IMR-90 (cell line): ENCODE data around the gene TBC1D8. TPM values are rescaled to one million over a fixed set of nuclear protein-coding genes. Genes with fewer than 3 reads are reported as not detected.

ENCODE experiments used
- ATAC-seq: fragments of 200-7000 bp; cut with Tn5 transposase; 2 replicates; pipeline ENCODE4 v1.9.1; 2020; ENCODE audit warnings: low read depth, mild to moderate bottlenecking, moderate library complexity
- BruUV-seq: library from RNA; stranded (reverse); fragments of 400-500 nt; replicated peaks from 2 replicates; lab custom pipeline; 2021; lab: Mats Ljungman, UMichigan
- CTCF ChIA-PET: fragments of 300-600 bp; formaldehyde crosslinking; extraction: SDS; loops from one replicate; lab custom pipeline; 2021; ENCODE audit warnings: antibody characterized with exemption; lab: Yijun Ruan, JAX
- POLR2A ChIA-PET: fragments of 300-600 bp; sonication (Branson Sonifier 250); formaldehyde crosslinking; loops from one replicate; lab custom pipeline; 2022; ENCODE audit warnings: antibody characterized with exemption; ENCODE audit not compliant: unreplicated experiment; lab: Charles Lee
- DNase-seq: peaks from one replicate; pipeline ENCODE4 v3.0.0; 2013
- H2AFZ ChIP-seq: replicated peaks from 2 replicates; pipeline ENCODE3; 2013; ENCODE audit warnings: low read length, mild to moderate bottlenecking; ENCODE audit not compliant: poor library complexity
- H2AK5ac ChIP-seq: 2 replicates; pipeline ENCODE4 v1.6.1; 2013; ENCODE audit warnings: low read depth, low read length, inconsistent platforms
- H2AK9ac ChIP-seq: replicated peaks from 2 replicates; pipeline ENCODE3; 2013; ENCODE audit warnings: mild to moderate bottlenecking, low read depth, low read length, moderate library complexity; ENCODE audit not compliant: poor library complexity
- H2BK120ac ChIP-seq: 2 replicates; pipeline ENCODE4 v1.6.1; 2013; ENCODE audit warnings: low read depth, low read length, inconsistent platforms
- H2BK15ac ChIP-seq: 3 replicates; pipeline ENCODE4 v1.6.1; 2013; ENCODE audit warnings: low read depth, low read length, inconsistent platforms
- H2BK20ac ChIP-seq: 2 replicates; pipeline ENCODE4 v1.6.1; 2013; ENCODE audit warnings: low read depth, mild to moderate bottlenecking, inconsistent platforms, low read length, moderate library complexity
- H2BK5ac ChIP-seq: 2 replicates; pipeline ENCODE4 v1.6.1; 2013; ENCODE audit warnings: mild to moderate bottlenecking, low read depth, low read length, inconsistent platforms; ENCODE audit not compliant: poor library complexity, severe bottlenecking
- H3K14ac ChIP-seq: replicated peaks from 2 replicates; pipeline ENCODE4 v1.6.1; 2013; ENCODE audit warnings: low read depth, low read length, inconsistent platforms
- H3K18ac ChIP-seq: 2 replicates; pipeline ENCODE4 v1.6.1; 2013; ENCODE audit warnings: low read depth, low read length, control low read depth
- H3K23ac ChIP-seq: 2 replicates; pipeline ENCODE4 v1.6.1; 2013; ENCODE audit warnings: low read depth, low read length, inconsistent platforms
- H3K27ac ChIP-seq: 2 replicates; pipeline ENCODE4 v1.5.1; 2013; ENCODE audit warnings: mild to moderate bottlenecking, control low read depth, low read length; ENCODE audit not compliant: insufficient read depth
- H3K27me3 ChIP-seq: 2 replicates; pipeline ENCODE4 v1.6.1; 2013; ENCODE audit warnings: low read length; ENCODE audit not compliant: control insufficient read depth, insufficient read depth
- H3K36me3 ChIP-seq: 2 replicates; pipeline ENCODE4 v1.6.1; 2013; ENCODE audit warnings: low read length, mixed read lengths; ENCODE audit not compliant: control insufficient read depth, insufficient read depth
- H3K4ac ChIP-seq: 2 replicates; pipeline ENCODE4 v1.6.1; 2013; ENCODE audit warnings: low read depth, low read length, inconsistent platforms
- H3K4me1 ChIP-seq: 2 replicates; pipeline ENCODE4 v1.6.1; 2013; ENCODE audit warnings: low read length, mixed read lengths; ENCODE audit not compliant: control insufficient read depth, insufficient read depth
- H3K4me2 ChIP-seq: 2 replicates; pipeline ENCODE4 v1.6.1; 2013; ENCODE audit warnings: low read depth, mild to moderate bottlenecking, control low read depth, low read length, moderate library complexity
- H3K4me3 ChIP-seq: 2 replicates; pipeline ENCODE4 v1.5.1; 2013; ENCODE audit warnings: low read depth, mild to moderate bottlenecking, control low read depth, low read length, moderate library complexity; ENCODE audit not compliant: insufficient read depth
- H3K56ac ChIP-seq: 2 replicates; pipeline ENCODE4 v1.6.1; 2013; ENCODE audit warnings: low read length, inconsistent platforms; ENCODE audit not compliant: insufficient read depth; ENCODE audit errors: extremely low read depth
- H3K79me1 ChIP-seq, 2 experiments: 2 replicates each; pipeline ENCODE4 v1.6.1; 2013; ENCODE audit warnings: low read length in 2 of 2, inconsistent platforms in 1 of 2, low read depth in 1 of 2
- H3K9ac ChIP-seq: 2 replicates; pipeline ENCODE4 v1.6.1; 2013; ENCODE audit warnings: low read depth, low read length, control low read depth
- H3K9me1 ChIP-seq: 2 replicates; pipeline ENCODE4 v1.6.1; 2013; ENCODE audit warnings: low read length, inconsistent platforms; ENCODE audit not compliant: insufficient read depth
- H3K9me3 ChIP-seq: 2 replicates; pipeline ENCODE4 v1.6.1; 2013; ENCODE audit warnings: low read length; ENCODE audit not compliant: control insufficient read depth, insufficient read depth
- H4K20me1 ChIP-seq: 2 replicates; pipeline ENCODE4 v1.6.1; 2013; ENCODE audit warnings: low read length, inconsistent platforms; ENCODE audit not compliant: insufficient read depth
- H4K5ac ChIP-seq: 2 replicates; pipeline ENCODE4 v1.6.1; 2013; ENCODE audit warnings: mild to moderate bottlenecking, low read depth, low read length, control low read depth
- H4K8ac ChIP-seq, 2 experiments: 2 replicates each; pipeline ENCODE4 v1.6.1; 2013; ENCODE audit warnings: low read depth in 2 of 2, low read length in 2 of 2, control low read depth in 1 of 2, inconsistent platforms in 1 of 2
- H4K91ac ChIP-seq: 2 replicates; pipeline ENCODE4 v1.6.1; 2013; ENCODE audit warnings: low read depth, low read length, inconsistent platforms; ENCODE audit not compliant: insufficient read depth
- CEBPB ChIP-seq: IDR thresholded peaks from 2 replicates; pipeline ENCODE4 v1.6.1; 2012; ENCODE audit warnings: low read depth, low read length, improper control_type of control experiment
- CTCF ChIP-seq: conservative IDR thresholded peaks from 2 replicates; pipeline ENCODE4 v1.5.1; 2012; ENCODE audit warnings: mild to moderate bottlenecking, low read depth, low read length, improper control_type of control experiment
- ELK1 ChIP-seq: fragments of 150-350 bp; IDR thresholded peaks from 2 replicates; pipeline ENCODE4 v1.6.1; 2016; ENCODE audit warnings: low read depth, mild to moderate bottlenecking, low read length, moderate library complexity, borderline replicate concordance
- FOS ChIP-seq: fragments of 150-350 bp; IDR thresholded peaks from 2 replicates; pipeline ENCODE4 v1.6.1; 2016; ENCODE audit warnings: low read depth, low read length
- NFE2L2 ChIP-seq: fragments of 150-350 bp; IDR thresholded peaks from 2 replicates; pipeline ENCODE4 v1.6.1; 2016; ENCODE audit warnings: low read depth, mild to moderate bottlenecking, low read length
- POLR2A ChIP-seq: IDR thresholded peaks from 2 replicates; pipeline ENCODE4 v1.6.1; 2012; ENCODE audit warnings: mild to moderate bottlenecking, low read depth, low read length
- RAD21 ChIP-seq: IDR thresholded peaks from 2 replicates; pipeline ENCODE4 v1.6.1; 2012; ENCODE audit warnings: low read length, improper control_type of control experiment
- RFX5 ChIP-seq: IDR thresholded peaks from 2 replicates; pipeline ENCODE4 v1.8.0; 2012; ENCODE audit warnings: low read depth, mild to moderate bottlenecking, low read length, moderate library complexity
- USF2 ChIP-seq: fragments of 150-350 bp; IDR thresholded peaks from 2 replicates; pipeline ENCODE4 v1.6.1; 2017; ENCODE audit warnings: mild to moderate bottlenecking, antibody characterized with exemption, low read length, low read depth
- WGBS, 2 experiments: methylation state at CpG; one replicate each; pipeline versions ENCODE4 v1.1.5 to v1.1.7; 2013; ENCODE audit warnings: missing lambda C conversion rate in 2 of 2; ENCODE audit not compliant: insufficient read length in 1 of 2; ENCODE audit errors: extremely low coverage in 2 of 2; 5-methylcytosine and 5-hydroxymethylcytosine counted together
- dilution Hi-C: fragments of 300-500 bp; cut with HindIII; formaldehyde crosslinking; loops from one replicate; pipeline ENCODE4 v1.14.3; 2018; ENCODE audit warnings: low sequenced_read_pairs; ENCODE audit not compliant: unreplicated experiment
- in situ Hi-C: fragments of 300-500 bp; cut with MboI; formaldehyde crosslinking; loops from 3 replicates; pipeline ENCODE4 v1.14.3; 2019; ENCODE audit warnings: low sequenced_read_pairs, inconsistent platforms, mixed read lengths
- intact Hi-C: fragments of 100-400 bp; cut with micrococcal nuclease; formaldehyde crosslinking; loops from 2 replicates; pipeline ENCODE4 v1.10.0; 2022
- polyA plus RNA-seq, 3 experiments: library from polyadenylated mRNA; depleted of rRNA; stranded (reverse); fragments of >200 nt; gene quantifications; 2 replicates each; pipeline ENCODE4 v1.2.3, GENCODE V29; 2012; ENCODE audit warnings: low replicate concordance in 1 of 3
- total RNA-seq: library from RNA; depleted of rRNA; stranded (reverse); fragments of >200 nt; gene quantifications from 2 replicates; pipeline ENCODE4 v1.2.3, GENCODE V29; 2012

The TBC1D8 gene
- total and polyA plus RNA-seq, 2 of the 4 experiments (the other 2 are of a cell fraction): 1.3 to 1.5 TPM

GRCh38 chr2:101176803-101177202 is 25.6 kb upstream of the TBC1D8 start:
- H3K23ac ChIP-seq: no peak overlapping the region
- H4K8ac ChIP-seq: no peak overlapping the region
- H3K4me2 ChIP-seq: no peak overlapping the region; the same call in 1 of the 2 replicates
- no peak overlapping the region for H4K91ac ChIP-seq
- H2BK15ac ChIP-seq: no peak overlapping the region
- POLR2A ChIA-PET: no interaction called here
- H2BK20ac ChIP-seq: no peak overlapping the region
- H4K5ac ChIP-seq: no peak overlapping the region
- no peak overlapping the region for H2BK120ac ChIP-seq
- no peak overlapping the region for H2BK5ac ChIP-seq
- no peaks in the 10 kb centered on the region for H4K20me1 ChIP-seq
- H3K27me3 ChIP-seq: peaks cover 10% of the 10 kb centered on the region
- no peak overlapping the region for H3K14ac ChIP-seq
- no peak overlapping the region for H2AK5ac ChIP-seq
- WGBS, 2 experiments: 17% methylated on average over 1 of the region's 4 CpGs; no CpG with 5 or more reads in 1 of the 2 experiments
- no peaks in the 10 kb centered on the region for H3K9me1 ChIP-seq
- no peaks in the 10 kb centered on the region for H3K36me3 ChIP-seq
- no peak for TF ChIP-seq RAD21
- no peak for TF ChIP-seq ELK1
- no peak for TF ChIP-seq USF2
- no peak for TF ChIP-seq CTCF
- no peak for TF ChIP-seq NFE2L2
- no peak for TF ChIP-seq FOS
- no peak for TF ChIP-seq CEBPB
- TF ChIP-seq POLR2A: no peak
- no peak for TF ChIP-seq RFX5
- in situ Hi-C loops (no loop called here), dilution Hi-C loops (no loop called here), intact Hi-C loops (no loop called here)
- H3K56ac ChIP-seq: no peak overlapping the region
- no peak overlapping the region for H3K9ac ChIP-seq
- DNase-seq (no peak), ATAC-seq (no peak)
- CTCF ChIA-PET: no interaction called here
- no peak overlapping the region for H2AK9ac ChIP-seq
- no peak overlapping the region for H3K4me3 ChIP-seq
- H3K4ac ChIP-seq: no peak overlapping the region
- no TSS peak for BruUV-seq
- H3K27ac ChIP-seq: no peak overlapping the region
- no peak overlapping the region for H2AFZ ChIP-seq
- H3K4me1 ChIP-seq: no peaks in the 10 kb centered on the region
- H3K79me1 ChIP-seq: no peaks in the 10 kb centered on the region
- no peak overlapping the region for H3K18ac ChIP-seq
- peaks cover 2% of the 10 kb centered on the region for H3K9me3 ChIP-seq
